B cell (primary cell): Measurements from ENCODE around the gene TOLLIP. TPM values are rescaled to one million over a fixed set of nuclear protein-coding genes. Genes with fewer than 3 reads are reported as not detected.

Source experiments
- ATAC-seq: fragments of 200-7000 bp; cut with Tn5 transposase; one replicate; pipeline ENCODE4 v1.10.0; 2021; ENCODE audit warnings: low read depth, mild to moderate bottlenecking, moderate number of reproducible peaks, moderate library complexity
- CTCF ChIA-PET: fragments of 350-600 bp; sonication (Branson Sonifier 250); formaldehyde crosslinking; loops from one replicate; lab custom pipeline; 2021; ENCODE audit warnings: antibody characterized with exemption, inconsistent platforms; lab: Charles Lee
- POLR2A ChIA-PET: fragments of 350-600 bp; sonication (Branson Sonifier 250); formaldehyde crosslinking; loops from one replicate; lab custom pipeline; 2021; ENCODE audit warnings: antibody characterized with exemption; lab: Charles Lee
- DNase-seq: peaks from one replicate; pipeline ENCODE4 v3.0.0; 2013
- H2AFZ ChIP-seq: 2 replicates; pipeline ENCODE4 v1.6.1; 2012; ENCODE audit warnings: mild to moderate bottlenecking, low read depth, low read length; ENCODE audit not compliant: insufficient read depth, poor library complexity, severe bottlenecking
- H3K27ac ChIP-seq, 2 donors: 1 replicate in 1 of 2; 2 replicates in 1 of 2; pipeline ENCODE4 v1.5.1; 2012 to 2013; ENCODE audit warnings: low read length in 2 of 2, mild to moderate bottlenecking in 2 of 2, moderate library complexity in 1 of 2
- H3K27me3 ChIP-seq, 4 experiments: fragments of 200-600 bp in 1 of 4; sonication (generic) in 1 of 4; replicated peaks in 1 of 4; 1 replicate in 2 of 4; 2 replicates in 2 of 4; pipeline versions ENCODE4 v1.6.1 to v1.7.0; 2013 to 2016; ENCODE audit warnings: low read length in 3 of 4, mild to moderate bottlenecking in 2 of 4, mixed read lengths in 1 of 4, moderate library complexity in 1 of 4; ENCODE audit not compliant: insufficient read depth in 4 of 4, control insufficient read depth in 3 of 4; ENCODE audit errors: control extremely low read depth in 1 of 4
- H3K36me3 ChIP-seq, 2 experiments: replicated peaks in 1 of 2; 1 replicate in 1 of 2; 2 replicates in 1 of 2; pipeline versions ENCODE4 v1.6.1 to v1.7.1; 2013; ENCODE audit warnings: low read length in 1 of 2; ENCODE audit not compliant: insufficient read depth in 2 of 2, control insufficient read depth in 1 of 2; ENCODE audit errors: control extremely low read depth in 1 of 2, extremely low read depth in 1 of 2
- H3K4me1 ChIP-seq, 2 donors: fragments of 200-600 bp in 1 of 2; sonication (generic) in 1 of 2; 1 replicate in 1 of 2; 2 replicates in 1 of 2; pipeline versions ENCODE4 v1.5.1 to v1.6.1; 2013 to 2017; ENCODE audit warnings: low read length in 2 of 2; ENCODE audit not compliant: control insufficient read depth in 2 of 2, insufficient read depth in 2 of 2
- H3K4me2 ChIP-seq: replicated peaks from 2 replicates; pipeline ENCODE3; 2012; ENCODE audit warnings: mild to moderate bottlenecking, low read depth, low read length; ENCODE audit not compliant: poor library complexity, severe bottlenecking
- H3K4me3 ChIP-seq, 5 experiments: fragments of 200-600 bp in 1 of 5; sonication (generic) in 1 of 5; 1 replicate in 3 of 5; 2 replicates in 2 of 5; pipeline versions ENCODE4 v1.5.1 to v1.7.0; 2011 to 2016; ENCODE audit warnings: low read length in 4 of 5, mild to moderate bottlenecking in 4 of 5, low read depth in 2 of 5, control low read depth in 1 of 5, moderate library complexity in 1 of 5; ENCODE audit not compliant: insufficient read depth in 1 of 5; ENCODE audit errors: control extremely low read depth in 1 of 5, extremely low read depth in 1 of 5
- H3K79me2 ChIP-seq: fragments of 200-600 bp; sonication (generic); one replicate; pipeline ENCODE4 v1.6.0; 2016; ENCODE audit warnings: low read length; ENCODE audit not compliant: control insufficient read depth, insufficient read depth
- H3K9ac ChIP-seq: fragments of 200-600 bp; sonication (generic); 2 replicates; pipeline ENCODE4 v1.6.1; 2017; ENCODE audit warnings: mild to moderate bottlenecking, low read length, moderate library complexity
- H3K9me3 ChIP-seq, 3 donors: one replicate each; pipeline versions ENCODE4 v1.6.1 to v1.7.1; 2013; ENCODE audit warnings: low read length in 2 of 3; ENCODE audit not compliant: control insufficient read depth in 2 of 3, insufficient read depth in 1 of 3; ENCODE audit errors: control extremely low read depth in 1 of 3
- H4K20me1 ChIP-seq: 2 replicates; pipeline ENCODE4 v1.6.0; 2012; ENCODE audit warnings: mild to moderate bottlenecking, low read length; ENCODE audit not compliant: insufficient read depth, control insufficient read depth, poor library complexity, severe bottlenecking
- H3K27ac Mint-ChIP-seq: one replicate; pipeline ENCODE4 v1.8.0; 2021; ENCODE audit warnings: mixed read lengths
- H3K27me3 Mint-ChIP-seq: one replicate; pipeline ENCODE4 v1.8.0; 2021; ENCODE audit warnings: mixed read lengths
- H3K4me1 Mint-ChIP-seq: one replicate; pipeline ENCODE4 v1.8.0; 2021; ENCODE audit warnings: mixed read lengths
- H3K4me3 Mint-ChIP-seq: one replicate; pipeline ENCODE4 v1.8.0; 2021; ENCODE audit warnings: mixed read lengths
- H3K9me3 Mint-ChIP-seq: one replicate; pipeline ENCODE4 v1.8.0; 2022; ENCODE audit warnings: mixed read lengths; ENCODE audit not compliant: insufficient read depth
- EZH2 ChIP-seq: IDR thresholded peaks from 2 replicates; pipeline ENCODE4 v1.6.1; 2012; ENCODE audit warnings: borderline replicate concordance, low read depth, mild to moderate bottlenecking, moderate library complexity, low read length; ENCODE audit not compliant: insufficient read depth, poor library complexity, severe bottlenecking
- WGBS: methylation state at CpG from one replicate; pipeline ENCODE4 v1.1.5; 2013; ENCODE audit warnings: missing lambda C conversion rate; ENCODE audit not compliant: insufficient coverage; 5-methylcytosine and 5-hydroxymethylcytosine counted together
- intact Hi-C: fragments of 100-400 bp; cut with micrococcal nuclease; formaldehyde crosslinking; loops from one replicate; pipeline ENCODE4 v1.10.0; 2022
- polyA plus RNA-seq: library from polyadenylated mRNA; depleted of rRNA; stranded (reverse); fragments of >200 nt; gene quantifications from 2 replicates; pipeline ENCODE4 v1.2.3, GENCODE V29; 2012
- total RNA-seq, 2 donors: library from RNA; stranded (reverse); fragments of 120-200 nt in 1 of 2; gene quantifications; 1 replicate in 1 of 2; 2 replicates in 1 of 2; pipeline versions ENCODE4 v1.2.3 to v1.2.4, GENCODE V29; 2013 to 2022
- TF ChIP-seq, protein P1 (sequence below): fragments of 200-600 bp; IDR thresholded peaks from one replicate; pipeline ENCODE4 v1.8.0; 2022; ENCODE audit warnings: antibody characterized with exemption, mild to moderate bottlenecking

TOLLIP gene
- total and polyA plus RNA-seq, 2 donors (not counting 1 experiment from before 2014, with no cell fraction given), result 34.7 to 52.5 TPM

DNA sequence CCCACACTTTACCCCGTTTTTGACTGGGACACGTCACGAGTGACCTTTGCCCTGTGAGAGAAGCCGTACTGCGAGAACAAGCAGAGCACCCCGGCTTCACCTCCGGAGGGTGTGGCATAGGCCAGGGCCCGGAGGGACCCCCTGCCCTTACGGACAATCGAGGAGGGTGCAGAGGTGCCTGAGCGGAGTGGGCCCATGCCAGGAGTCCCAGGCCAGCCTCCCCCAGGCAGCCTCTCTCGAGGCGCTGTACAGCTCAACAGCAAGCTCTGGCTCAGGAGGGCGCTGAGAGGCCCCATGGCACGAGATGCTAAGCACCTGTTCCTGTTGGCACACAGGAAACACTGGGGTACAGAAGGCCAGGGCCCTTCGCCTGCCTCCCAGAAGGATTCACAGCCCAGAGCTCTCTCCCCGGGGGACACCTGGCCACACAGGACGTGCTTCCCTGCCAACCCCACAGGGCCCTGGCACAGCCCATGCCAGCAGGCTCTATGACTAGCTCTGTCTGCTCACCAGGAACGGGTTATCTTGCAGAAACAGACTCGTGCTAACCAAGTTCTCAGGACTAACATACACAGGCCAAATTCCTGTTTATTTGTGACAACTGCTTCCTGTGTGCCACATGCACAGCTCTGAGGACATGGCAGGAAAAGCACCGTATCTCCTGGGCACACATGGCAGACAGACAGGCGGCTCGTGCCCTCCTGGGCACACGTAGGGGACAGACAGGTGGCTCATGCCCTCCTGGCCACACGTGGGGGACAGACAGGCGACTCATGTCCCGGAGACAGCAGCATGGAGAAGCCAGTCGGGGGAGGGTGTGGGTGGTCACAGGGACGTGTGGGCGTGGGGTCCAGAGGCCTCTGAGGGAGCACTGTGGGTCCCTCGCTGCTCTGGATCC is 11.6 kb downstream of the TOLLIP start:
- intact Hi-C loops, result loop anchor here (10.0 kb wide), 1 partner anchor 217 kb away; no protein-coding TSS in a partner anchor

More for the DNA sequence above, 11.6 kb downstream of the TOLLIP start:
- CTCF ChIA-PET, result no interaction called here
- TF ChIP-seq EZH2, result no peak
- TF ChIP-seq, protein P1, sequence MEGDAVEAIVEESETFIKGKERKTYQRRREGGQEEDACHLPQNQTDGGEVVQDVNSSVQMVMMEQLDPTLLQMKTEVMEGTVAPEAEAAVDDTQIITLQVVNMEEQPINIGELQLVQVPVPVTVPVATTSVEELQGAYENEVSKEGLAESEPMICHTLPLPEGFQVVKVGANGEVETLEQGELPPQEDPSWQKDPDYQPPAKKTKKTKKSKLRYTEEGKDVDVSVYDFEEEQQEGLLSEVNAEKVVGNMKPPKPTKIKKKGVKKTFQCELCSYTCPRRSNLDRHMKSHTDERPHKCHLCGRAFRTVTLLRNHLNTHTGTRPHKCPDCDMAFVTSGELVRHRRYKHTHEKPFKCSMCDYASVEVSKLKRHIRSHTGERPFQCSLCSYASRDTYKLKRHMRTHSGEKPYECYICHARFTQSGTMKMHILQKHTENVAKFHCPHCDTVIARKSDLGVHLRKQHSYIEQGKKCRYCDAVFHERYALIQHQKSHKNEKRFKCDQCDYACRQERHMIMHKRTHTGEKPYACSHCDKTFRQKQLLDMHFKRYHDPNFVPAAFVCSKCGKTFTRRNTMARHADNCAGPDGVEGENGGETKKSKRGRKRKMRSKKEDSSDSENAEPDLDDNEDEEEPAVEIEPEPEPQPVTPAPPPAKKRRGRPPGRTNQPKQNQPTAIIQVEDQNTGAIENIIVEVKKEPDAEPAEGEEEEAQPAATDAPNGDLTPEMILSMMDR, result no peak
- H3K4me2 ChIP-seq, result no peak overlapping the region
- H3K9me3 ChIP-seq, result peaks cover 0 to 4% (median 0%) of the 10 kb centered on the region in 3 donors
- no peak overlapping the region for H3K9ac ChIP-seq
- no peak overlapping the region for H3K27ac Mint-ChIP-seq
- H3K27ac ChIP-seq, result no peak overlapping the region
- no peak overlapping the region for H3K4me3 Mint-ChIP-seq
- no peak overlapping the region for H3K4me3 ChIP-seq
- no peaks in the 10 kb centered on the region for H3K27me3 ChIP-seq
- no peak overlapping the region for H2AFZ ChIP-seq
- H4K20me1 ChIP-seq, result peaks cover 88% of the 10 kb centered on the region
- peaks cover 86% of the 10 kb centered on the region for H3K79me2 ChIP-seq
- 67% methylated on average over 31 of the region's 31 CpGs for WGBS
- DNase-seq (no peak), ATAC-seq (no peak)
- H3K36me3 ChIP-seq, result peaks cover 0 to 24% of the 10 kb centered on the region in 2 experiments
- H3K4me1 Mint-ChIP-seq, result peaks cover 5% of the 10 kb centered on the region
- no peaks in the 10 kb centered on the region for H3K9me3 Mint-ChIP-seq
- no peaks in the 10 kb centered on the region for H3K4me1 ChIP-seq
- no peaks in the 10 kb centered on the region for H3K27me3 Mint-ChIP-seq
- POLR2A ChIA-PET, result no interaction called here
